Breast epithelium (tissue), 3 donors: ENCODE measurements around the gene AMZ2.

Experiments
- CTCF ChIP-seq, 3 donors: fragments of 450-650 bp; IDR thresholded peaks; one replicate each; pipeline ENCODE4 v1.5.1; 2016 to 2017; ENCODE audit warnings: antibody characterized with exemption in 3 of 3, mild to moderate bottlenecking in 3 of 3, moderate library complexity in 3 of 3
- POLR2A ChIP-seq: fragments of 450-650 bp; IDR thresholded peaks from one replicate; pipeline ENCODE4 v1.6.1; 2016; ENCODE audit warnings: antibody characterized with exemption, mild to moderate bottlenecking, moderate library complexity
- POLR2AphosphoS5 ChIP-seq, 3 donors: sonication (generic); formaldehyde crosslinking; IDR thresholded peaks; one replicate each; pipeline ENCODE4 v1.6.1; 2017; ENCODE audit warnings: antibody characterized with exemption in 3 of 3

DNA sequence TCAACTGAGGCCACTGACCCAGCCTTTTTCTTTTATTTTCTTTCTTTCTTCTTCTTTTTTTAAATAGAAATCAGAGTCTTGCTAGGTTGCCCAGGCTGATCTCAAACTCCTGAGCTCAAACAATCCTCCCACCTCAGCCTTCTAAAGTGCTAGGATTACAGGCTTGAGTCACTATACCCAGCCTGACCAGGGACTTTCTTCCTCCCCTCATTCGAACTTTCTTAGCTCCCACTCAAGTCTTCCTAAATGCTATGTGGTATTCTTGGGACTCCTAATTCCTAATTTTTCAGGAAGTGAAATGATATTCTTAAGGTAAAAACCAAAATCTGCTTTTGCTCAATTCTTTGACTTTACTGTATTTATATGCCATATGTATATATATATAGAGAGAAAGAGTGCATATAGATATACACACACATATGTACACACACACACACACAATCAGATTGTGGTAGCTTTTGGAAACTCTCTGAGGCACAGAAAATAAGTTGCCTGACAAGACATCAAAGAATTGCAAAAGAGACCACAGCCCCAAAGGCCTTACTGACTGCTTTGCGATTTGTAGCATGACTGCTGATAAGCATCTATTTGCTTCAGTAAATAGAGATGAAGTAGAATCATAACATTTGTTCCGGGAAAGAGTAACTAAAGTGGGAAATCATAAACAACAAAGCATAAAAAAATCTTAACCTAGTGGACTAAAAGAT is 9.5 kb upstream of the AMZ2 start:
- TF ChIP-seq POLR2A: no peak
- TF ChIP-seq CTCF (IDR thresholded peaks at IDR 0.05): no peak
- no peak for TF ChIP-seq POLR2AphosphoS5 (IDR thresholded peaks at IDR 0.05)
